ENCODE results near the gene ADH5.
"Not testable (repeated sequence)": the region's sequence is repeated elsewhere in the genome, so short reads cannot be mapped to it uniquely, and the experiment has no call there.

Gene ADH5

DNA sequence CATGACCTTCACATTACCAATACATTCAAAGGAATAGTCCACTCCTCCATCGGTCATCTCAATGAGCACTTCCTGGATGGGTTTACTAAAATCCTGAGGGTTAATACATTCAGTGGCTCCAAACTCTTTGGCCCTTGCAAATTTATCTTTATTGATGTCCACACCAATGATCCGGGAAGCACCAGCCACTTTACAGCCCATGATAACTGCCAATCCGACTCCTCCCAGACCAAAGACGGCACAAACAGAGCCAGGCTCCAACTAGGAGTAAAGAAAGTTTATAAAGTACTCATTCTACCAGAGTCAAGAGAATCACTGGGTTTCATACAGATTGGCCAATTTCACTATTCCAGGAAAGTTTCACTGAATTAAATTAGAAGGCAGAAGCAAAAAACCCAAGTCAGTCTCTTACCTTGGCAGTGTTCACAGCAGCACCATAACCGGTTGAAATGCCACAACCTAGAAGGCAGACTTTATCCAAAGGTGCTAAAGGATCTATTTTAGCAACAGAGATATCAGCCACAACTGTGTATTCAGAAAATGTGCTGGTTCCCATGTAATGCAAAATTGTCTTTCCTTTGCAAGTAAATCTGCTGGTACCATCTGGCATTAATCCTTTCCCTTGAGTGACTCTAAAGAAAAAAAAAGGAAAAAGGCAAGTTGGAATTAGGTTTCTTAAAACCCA is 12.2 kb downstream of the ADH5 start:
- no peak overlapping the region for H3K9ac ChIP-seq (ENCODE audit: low read length in 5 of 5)
- H3K36me3 ChIP-seq (ENCODE audit: control insufficient read depth in 5 of 5, insufficient read depth in 5 of 5, low read length in 5 of 5), result peaks cover 66 to 95% (median 80%) of the 10 kb centered on the region in 5 donors
- H3K27ac ChIP-seq (ENCODE audit: low read depth, low read length), result no peak overlapping the region

DNA sequence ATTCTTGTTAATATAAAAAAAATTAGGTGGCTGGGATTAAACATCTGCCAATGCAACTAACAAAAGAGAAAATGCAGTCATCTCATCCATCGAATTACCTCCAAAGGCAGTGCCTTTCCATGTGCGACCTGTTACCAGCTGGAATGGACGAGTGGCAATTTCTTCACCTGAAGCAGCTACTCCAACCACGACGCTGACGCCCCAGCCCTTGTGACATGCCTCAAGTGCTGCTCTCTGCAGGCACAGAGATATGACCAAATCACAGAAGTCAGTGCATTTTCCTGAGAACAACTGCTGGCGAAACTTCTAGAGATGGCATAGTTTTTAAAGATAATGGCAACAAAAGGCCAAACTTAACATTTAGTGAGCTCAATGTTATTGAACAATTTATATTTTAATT is 13.8 kb downstream of the ADH5 start:
- Histone ChIP-seq H3K4me3 (ENCODE audit: low read depth in 1 of 5, low read length in 5 of 5) (no peak overlapping the region), H3K36me3 (ENCODE audit: control insufficient read depth in 5 of 5, insufficient read depth in 5 of 5, low read length in 5 of 5) (peaks cover 66 to 92% (median 75%) of the 10 kb centered on the region in 5 donors)

More for the DNA sequence above, 12.2 kb downstream of the ADH5 start:
- H3K4me1 ChIP-seq (ENCODE audit: control insufficient read depth in 5 of 5, insufficient read depth in 5 of 5, low read length in 5 of 5), result peaks cover 0 to 5% (median 0%) of the 10 kb centered on the region in 5 donors
- H3K9me3 ChIP-seq (ENCODE audit: control insufficient read depth in 5 of 5, low read length in 5 of 5), result no peaks in the 10 kb centered on the region
- H3K27me3 ChIP-seq (ENCODE audit: control insufficient read depth in 5 of 5, insufficient read depth in 4 of 5, low read length in 5 of 5), result no peaks in the 10 kb centered on the region
- H3K4me3 ChIP-seq (ENCODE audit: low read depth in 1 of 5, low read length in 5 of 5), result no peak overlapping the region

DNA sequence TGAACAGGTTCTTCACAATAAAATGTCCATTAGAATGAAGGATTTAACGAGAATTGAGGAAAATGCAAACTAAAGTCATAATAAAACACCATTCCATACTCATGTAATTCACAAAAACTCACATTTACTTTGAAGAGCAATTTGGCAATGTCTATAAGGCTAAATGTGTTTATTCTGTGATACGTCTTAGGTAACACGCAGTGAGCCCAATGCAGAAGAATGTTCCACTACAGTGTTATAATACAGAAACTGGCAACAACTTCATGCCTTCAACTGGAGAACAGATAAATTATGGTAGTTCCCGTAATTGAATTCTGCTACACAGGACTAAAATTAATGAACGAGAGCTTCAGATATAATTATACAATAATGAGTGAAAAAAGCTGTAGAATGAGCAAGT is 17.4 kb downstream of the ADH5 start:
- Histone ChIP-seq H3K36me3 (ENCODE audit: control insufficient read depth in 5 of 5, insufficient read depth in 5 of 5, low read length in 5 of 5) (peaks cover 44 to 78% (median 64%) of the 10 kb centered on the region in 5 donors), H3K9me3 (ENCODE audit: control insufficient read depth in 5 of 5, low read length in 5 of 5) (no peaks in the 10 kb centered on the region), H3K4me3 (ENCODE audit: low read depth in 1 of 5, low read length in 5 of 5) (no peak overlapping the region), H3K9ac (ENCODE audit: low read length in 5 of 5) (no peak overlapping the region), H3K27me3 (ENCODE audit: control insufficient read depth in 5 of 5, insufficient read depth in 4 of 5, low read length in 5 of 5) (no peaks in the 10 kb centered on the region), H3K27ac (ENCODE audit: low read depth, low read length) (no peak overlapping the region), H3K4me1 (ENCODE audit: control insufficient read depth in 5 of 5, insufficient read depth in 5 of 5, low read length in 5 of 5) (peaks cover 0 to 5% (median 0%) of the 10 kb centered on the region in 5 donors)

More for the DNA sequence above, 13.8 kb downstream of the ADH5 start:
- H3K9ac ChIP-seq (ENCODE audit: low read length in 5 of 5), result no peak overlapping the region
- no peaks in the 10 kb centered on the region for H3K27me3 ChIP-seq (ENCODE audit: control insufficient read depth in 5 of 5, insufficient read depth in 4 of 5, low read length in 5 of 5)
- no peaks in the 10 kb centered on the region for H3K9me3 ChIP-seq (ENCODE audit: control insufficient read depth in 5 of 5, low read length in 5 of 5)
- H3K4me1 ChIP-seq (ENCODE audit: control insufficient read depth in 5 of 5, insufficient read depth in 5 of 5, low read length in 5 of 5), result peaks cover 0 to 5% (median 0%) of the 10 kb centered on the region in 5 donors
- H3K27ac ChIP-seq (ENCODE audit: low read depth, low read length), result no peak overlapping the region

DNA sequence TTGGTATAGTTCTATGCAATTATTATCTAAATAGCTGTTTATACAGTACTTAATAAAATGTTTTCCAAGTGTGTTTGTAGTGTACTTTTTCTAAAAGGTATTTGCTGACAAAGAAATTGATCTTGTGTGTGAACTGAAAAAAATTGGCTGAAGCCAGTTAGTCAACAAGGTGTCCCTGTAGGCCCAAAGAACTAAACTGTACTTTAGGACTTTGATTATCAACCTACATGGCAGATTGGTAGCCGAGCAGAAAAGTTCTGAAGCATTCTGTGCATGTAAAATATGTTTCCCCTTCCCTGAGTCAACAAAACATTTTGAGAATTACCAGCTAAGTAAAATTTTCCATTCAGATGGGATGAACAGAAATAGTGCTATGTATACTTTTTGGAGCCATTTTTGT is 21.0 kb downstream of the ADH5 start:
- no peaks in the 10 kb centered on the region for H3K4me1 ChIP-seq (ENCODE audit: control insufficient read depth in 5 of 5, insufficient read depth in 5 of 5, low read length in 5 of 5)
- no peak overlapping the region for H3K9ac ChIP-seq (ENCODE audit: low read length in 5 of 5)
- no peaks in the 10 kb centered on the region for H3K9me3 ChIP-seq (ENCODE audit: control insufficient read depth in 5 of 5, low read length in 5 of 5)
- no peaks in the 10 kb centered on the region for H3K27me3 ChIP-seq (ENCODE audit: control insufficient read depth in 5 of 5, insufficient read depth in 4 of 5, low read length in 5 of 5)
- H3K4me3 ChIP-seq (ENCODE audit: low read depth in 1 of 5, low read length in 5 of 5), result no peak overlapping the region
- no peak overlapping the region for H3K27ac ChIP-seq (ENCODE audit: low read depth, low read length)
- peaks cover 17 to 50% (median 38%) of the 10 kb centered on the region in 5 donors for H3K36me3 ChIP-seq (ENCODE audit: control insufficient read depth in 5 of 5, insufficient read depth in 5 of 5, low read length in 5 of 5)

DNA sequence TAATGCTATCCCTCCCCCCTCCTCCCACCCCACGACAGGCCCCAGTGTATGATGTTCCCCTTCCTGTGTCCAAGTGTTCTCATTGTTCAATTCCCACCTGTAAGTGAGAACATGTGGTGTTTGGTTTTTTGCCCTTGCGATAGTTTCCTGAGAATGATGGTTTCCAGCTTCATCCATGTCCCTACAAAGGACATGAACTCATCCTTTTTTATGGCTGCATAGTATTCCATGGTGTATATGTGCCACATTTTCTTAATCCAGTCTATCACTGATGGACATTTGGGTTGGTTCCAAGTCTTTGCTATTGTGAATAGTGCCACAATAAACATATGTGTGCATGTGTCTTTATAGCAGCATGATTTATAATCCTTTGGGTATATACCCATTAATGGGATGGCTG is 23.1 kb downstream of the ADH5 start:
- H3K9me3 ChIP-seq (ENCODE audit: control insufficient read depth in 5 of 5, low read length in 5 of 5); H3K4me3 ChIP-seq (ENCODE audit: low read depth in 1 of 5, low read length in 5 of 5); H3K4me1 ChIP-seq (ENCODE audit: control insufficient read depth in 5 of 5, insufficient read depth in 5 of 5, low read length in 5 of 5); H3K9ac ChIP-seq (ENCODE audit: low read length in 5 of 5); H3K27ac ChIP-seq (ENCODE audit: low read depth, low read length); H3K27me3 ChIP-seq (ENCODE audit: control insufficient read depth in 5 of 5, insufficient read depth in 4 of 5, low read length in 5 of 5): not testable (repeated sequence)
- peaks cover 17 to 41% (median 31%) of the 10 kb centered on the region in 5 donors for H3K36me3 ChIP-seq (ENCODE audit: control insufficient read depth in 5 of 5, insufficient read depth in 5 of 5, low read length in 5 of 5)

GRCh38 chr4:99062120-99062519 is 26.5 kb downstream of the ADH5 start:
- peaks cover 14 to 37% (median 23%) of the 10 kb centered on the region in 5 donors for H3K36me3 ChIP-seq (ENCODE audit: control insufficient read depth in 5 of 5, insufficient read depth in 5 of 5, low read length in 5 of 5)
- no peak overlapping the region for H3K4me3 ChIP-seq (ENCODE audit: low read depth in 1 of 5, low read length in 5 of 5)
- H3K9me3 ChIP-seq (ENCODE audit: control insufficient read depth in 5 of 5, low read length in 5 of 5), result no peaks in the 10 kb centered on the region
- no peak overlapping the region for H3K9ac ChIP-seq (ENCODE audit: low read length in 5 of 5)
- H3K27ac ChIP-seq (ENCODE audit: low read depth, low read length), result no peak overlapping the region
- no peaks in the 10 kb centered on the region for H3K4me1 ChIP-seq (ENCODE audit: control insufficient read depth in 5 of 5, insufficient read depth in 5 of 5, low read length in 5 of 5)
- no peaks in the 10 kb centered on the region for H3K27me3 ChIP-seq (ENCODE audit: control insufficient read depth in 5 of 5, insufficient read depth in 4 of 5, low read length in 5 of 5)

- no peaks in the 10 kb centered on the region for H3K4me1 ChIP-seq (ENCODE audit: control insufficient read depth in 5 of 5, insufficient read depth in 5 of 5, low read length in 5 of 5)
- no peaks in the 10 kb centered on the region for H3K27me3 ChIP-seq (ENCODE audit: control insufficient read depth in 5 of 5, insufficient read depth in 4 of 5, low read length in 5 of 5)
- H3K27ac ChIP-seq (ENCODE audit: low read depth, low read length), result no peak overlapping the region
- H3K4me3 ChIP-seq (ENCODE audit: low read depth in 1 of 5, low read length in 5 of 5), result no peak overlapping the region
- no peak overlapping the region for H3K9ac ChIP-seq (ENCODE audit: low read length in 5 of 5)
- H3K36me3 ChIP-seq (ENCODE audit: control insufficient read depth in 5 of 5, insufficient read depth in 5 of 5, low read length in 5 of 5), result peaks cover 11 to 31% (median 20%) of the 10 kb centered on the region in 5 donors
- no peaks in the 10 kb centered on the region for H3K9me3 ChIP-seq (ENCODE audit: control insufficient read depth in 5 of 5, low read length in 5 of 5)
Measured at GRCh38 chr4:99061048-99061700, 27.4 kb downstream of the ADH5 start.

- Histone ChIP-seq H3K27me3 (ENCODE audit: control insufficient read depth in 5 of 5, insufficient read depth in 4 of 5, low read length in 5 of 5) (no peaks in the 10 kb centered on the region), H3K36me3 (ENCODE audit: control insufficient read depth in 5 of 5, insufficient read depth in 5 of 5, low read length in 5 of 5) (peaks cover 11 to 33% (median 22%) of the 10 kb centered on the region in 5 donors), H3K9me3 (ENCODE audit: control insufficient read depth in 5 of 5, low read length in 5 of 5) (no peaks in the 10 kb centered on the region), H3K9ac (ENCODE audit: low read length in 5 of 5) (no peak overlapping the region), H3K27ac (ENCODE audit: low read depth, low read length) (no peak overlapping the region), H3K4me3 (ENCODE audit: low read depth in 1 of 5, low read length in 5 of 5) (no peak overlapping the region), H3K4me1 (ENCODE audit: control insufficient read depth in 5 of 5, insufficient read depth in 5 of 5, low read length in 5 of 5) (peaks cover 0 to 3% (median 0%) of the 10 kb centered on the region in 5 donors)
Measured at GRCh38 chr4:99059550-99059949, 29.0 kb downstream of the ADH5 start.

DNA sequence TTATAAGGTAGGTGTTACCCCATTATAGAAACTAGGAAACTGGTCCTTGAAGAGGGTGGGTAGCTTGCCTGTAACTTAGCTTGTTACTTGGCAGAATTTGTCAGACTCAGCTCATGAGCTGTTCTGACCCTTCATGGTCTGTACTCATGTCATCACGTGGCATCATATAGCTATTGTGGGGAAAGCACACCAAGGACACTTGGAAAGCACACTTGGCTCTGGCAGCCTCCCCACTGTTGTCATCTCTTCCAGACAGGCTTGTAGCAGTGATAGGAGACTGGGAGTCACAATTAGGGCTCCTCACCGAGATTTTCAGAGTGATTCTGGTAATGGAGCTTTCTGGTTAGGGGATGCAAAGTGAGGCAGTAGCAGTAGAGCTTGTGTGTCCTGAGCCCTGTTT is 30.4 kb downstream of the ADH5 start:
- Histone ChIP-seq H3K4me3 (ENCODE audit: low read depth in 1 of 5, low read length in 5 of 5) (no peak overlapping the region), H3K9me3 (ENCODE audit: control insufficient read depth in 5 of 5, low read length in 5 of 5) (no peaks in the 10 kb centered on the region), H3K4me1 (ENCODE audit: control insufficient read depth in 5 of 5, insufficient read depth in 5 of 5, low read length in 5 of 5) (peaks cover 0 to 3% (median 0%) of the 10 kb centered on the region in 5 donors), H3K27ac (ENCODE audit: low read depth, low read length) (no peak overlapping the region), H3K27me3 (ENCODE audit: control insufficient read depth in 5 of 5, insufficient read depth in 4 of 5, low read length in 5 of 5) (no peaks in the 10 kb centered on the region), H3K36me3 (ENCODE audit: control insufficient read depth in 5 of 5, insufficient read depth in 5 of 5, low read length in 5 of 5) (peaks cover 11 to 37% (median 22%) of the 10 kb centered on the region in 5 donors), H3K9ac (ENCODE audit: low read length in 5 of 5) (no peak overlapping the region)

GRCh38 chr4:99054428-99054994 is 34.1 kb downstream of the ADH5 start:
- H3K27ac ChIP-seq (ENCODE audit: low read depth, low read length), result no peak overlapping the region
- H3K4me3 ChIP-seq (ENCODE audit: low read depth in 1 of 5, low read length in 5 of 5), result no peak overlapping the region
- peaks cover 0 to 3% (median 0%) of the 10 kb centered on the region in 5 donors for H3K4me1 ChIP-seq (ENCODE audit: control insufficient read depth in 5 of 5, insufficient read depth in 5 of 5, low read length in 5 of 5)
- no peaks in the 10 kb centered on the region for H3K9me3 ChIP-seq (ENCODE audit: control insufficient read depth in 5 of 5, low read length in 5 of 5)
- H3K36me3 ChIP-seq (ENCODE audit: control insufficient read depth in 5 of 5, insufficient read depth in 5 of 5, low read length in 5 of 5), result peaks cover 17 to 54% (median 21%) of the 10 kb centered on the region in 5 donors
- H3K9ac ChIP-seq (ENCODE audit: low read length in 5 of 5), result no peak overlapping the region
- H3K27me3 ChIP-seq (ENCODE audit: control insufficient read depth in 5 of 5, insufficient read depth in 4 of 5, low read length in 5 of 5), result no peaks in the 10 kb centered on the region
